Karpas-422 (cell line): ENCODE results near the gene ST8SIA2. TPM values are rescaled to one million over a fixed set of nuclear protein-coding genes. Genes with fewer than 3 reads are reported as not detected.

Experiments used
- DNase-seq: peaks from one replicate; pipeline ENCODE4 v3.0.0-alpha.2; 2015
- H2AFZ ChIP-seq: fragments of 200-600 bp; sonication (generic); 2 replicates; pipeline ENCODE4 v1.6.1; 2014; ENCODE audit warnings: antibody characterized with exemption, low read length, mixed read lengths
- H3K27ac ChIP-seq: fragments of 200-600 bp; sonication (generic); 2 replicates; pipeline ENCODE4 v1.5.1; 2014; ENCODE audit warnings: mild to moderate bottlenecking, low read length, moderate library complexity
- H3K27me3 ChIP-seq: fragments of 200-600 bp; sonication (generic); 2 replicates; pipeline ENCODE4 v1.6.1; 2014; ENCODE audit warnings: low read length, mixed read lengths
- H3K36me3 ChIP-seq: fragments of 200-600 bp; sonication (generic); 2 replicates; pipeline ENCODE4 v1.6.1; 2014; ENCODE audit warnings: low read length, mixed read lengths; ENCODE audit not compliant: insufficient read depth
- H3K4me1 ChIP-seq: fragments of 200-600 bp; sonication (generic); 2 replicates; pipeline ENCODE4 v1.6.1; 2014; ENCODE audit warnings: mild to moderate bottlenecking, low read length, mixed read lengths
- H3K4me2 ChIP-seq: fragments of 200-600 bp; sonication (generic); 2 replicates; pipeline ENCODE4 v1.6.1; 2014; ENCODE audit warnings: low read length, low read depth, mild to moderate bottlenecking; ENCODE audit not compliant: poor library complexity, severe bottlenecking
- H3K4me3 ChIP-seq: fragments of 200-600 bp; sonication (generic); 2 replicates; pipeline ENCODE4 v1.5.1; 2014; ENCODE audit warnings: mild to moderate bottlenecking, antibody characterized with exemption, low read length, mixed read lengths
- H3K79me2 ChIP-seq: fragments of 200-600 bp; sonication (generic); 2 replicates; pipeline ENCODE4 v1.6.1; 2014; ENCODE audit warnings: mild to moderate bottlenecking, low read length, mixed read lengths
- H3K9ac ChIP-seq: fragments of 200-600 bp; sonication (generic); 2 replicates; pipeline ENCODE4 v1.6.0; 2014; ENCODE audit warnings: low read length
- H3K9me2 ChIP-seq: fragments of 200-600 bp; sonication (generic), shearing (Covaris generic); replicated peaks from 2 replicates; pipeline ENCODE4 v1.6.0; 2014; ENCODE audit warnings: mild to moderate bottlenecking, low read length, moderate library complexity; ENCODE audit not compliant: insufficient read depth
- H3K9me3 ChIP-seq: fragments of 300-700, 200-600 bp; sonication (generic); 2 replicates; pipeline ENCODE4 v1.6.1; 2014; ENCODE audit warnings: low read length, mixed read lengths
- H4K20me1 ChIP-seq: fragments of 200-600 bp; sonication (generic); 2 replicates; pipeline ENCODE4 v1.6.1; 2014; ENCODE audit warnings: mild to moderate bottlenecking, antibody characterized with exemption, low read length, low read depth; ENCODE audit not compliant: insufficient read depth
- small RNA-seq: library from RNA; depleted of rRNA; stranded (forward); fragments of <200 nt; gene quantifications from one replicate; pipeline ENCODE3, GENCODE V24; 2014
- total RNA-seq: library from RNA; depleted of rRNA; stranded (reverse); fragments of >200 nt; shearing (Covaris generic); gene quantifications from 2 replicates; pipeline ENCODE4 v1.2.3, GENCODE V29; 2014; ENCODE audit warnings: low replicate concordance

Gene ST8SIA2
- total RNA-seq, 1 experiment from 2014 or later = not detected

- Histone ChIP-seq H3K9me2 (no peaks in the 10 kb centered on the region), H3K27ac (no peak overlapping the region), H3K4me3 (no peak overlapping the region), H3K36me3 (no peaks in the 10 kb centered on the region), H3K27me3 (0 out of 2 replicates have a peak, but pooled peaks cover 2% of the 10 kb centered on the region), H3K9ac (no peak overlapping the region), H3K79me2 (no peaks in the 10 kb centered on the region), H3K9me3 (peaks cover 6% of the 10 kb centered on the region), H3K4me1 (no peaks in the 10 kb centered on the region), H2AFZ (no peak overlapping the region), H3K4me2 (no peak overlapping the region), H4K20me1 (no peaks in the 10 kb centered on the region)
- DNase-seq = no peak
Observed at GRCh38 chr15:92510163-92510882, 116.6 kb downstream of the ST8SIA2 start.

Small RNAs within 50 kb of the gene (small RNA-seq; reads per million reads assigned to genes)
- not detected for gene RF01233
